Keratinocyte (primary cell): ENCODE data around the gene IRAK2.

Experiments used
- EZH2 ChIP-seq: IDR thresholded peaks from one replicate; pipeline ENCODE4 v1.6.1; 2012; ENCODE audit warnings: inconsistent platforms, mild to moderate bottlenecking, low read length, moderate library complexity
- TF ChIP-seq, protein P1 (sequence below), 3 experiments: IDR thresholded peaks in 1 of 3; conservative IDR thresholded peaks in 1 of 3; optimal IDR thresholded peaks in 1 of 3; 2 replicates in 2 of 3; 3 replicates in 1 of 3; pipeline versions ENCODE3 to v1.5.1; 2011; ENCODE audit warnings: low read length in 3 of 3, mild to moderate bottlenecking in 3 of 3, moderate library complexity in 2 of 3, control low read depth in 1 of 3, inconsistent platforms in 1 of 3; ENCODE audit not compliant: insufficient read depth in 2 of 3; ENCODE audit errors: extremely low read depth in 1 of 3

- TF ChIP-seq, protein P1, sequence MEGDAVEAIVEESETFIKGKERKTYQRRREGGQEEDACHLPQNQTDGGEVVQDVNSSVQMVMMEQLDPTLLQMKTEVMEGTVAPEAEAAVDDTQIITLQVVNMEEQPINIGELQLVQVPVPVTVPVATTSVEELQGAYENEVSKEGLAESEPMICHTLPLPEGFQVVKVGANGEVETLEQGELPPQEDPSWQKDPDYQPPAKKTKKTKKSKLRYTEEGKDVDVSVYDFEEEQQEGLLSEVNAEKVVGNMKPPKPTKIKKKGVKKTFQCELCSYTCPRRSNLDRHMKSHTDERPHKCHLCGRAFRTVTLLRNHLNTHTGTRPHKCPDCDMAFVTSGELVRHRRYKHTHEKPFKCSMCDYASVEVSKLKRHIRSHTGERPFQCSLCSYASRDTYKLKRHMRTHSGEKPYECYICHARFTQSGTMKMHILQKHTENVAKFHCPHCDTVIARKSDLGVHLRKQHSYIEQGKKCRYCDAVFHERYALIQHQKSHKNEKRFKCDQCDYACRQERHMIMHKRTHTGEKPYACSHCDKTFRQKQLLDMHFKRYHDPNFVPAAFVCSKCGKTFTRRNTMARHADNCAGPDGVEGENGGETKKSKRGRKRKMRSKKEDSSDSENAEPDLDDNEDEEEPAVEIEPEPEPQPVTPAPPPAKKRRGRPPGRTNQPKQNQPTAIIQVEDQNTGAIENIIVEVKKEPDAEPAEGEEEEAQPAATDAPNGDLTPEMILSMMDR (optimal IDR thresholded peaks at IDR 0.05 in 1 of 3, IDR thresholded peaks at IDR 0.05 in 1 of 3, conservative IDR thresholded peaks at IDR 0.05 in 1 of 3; ENCODE audit: extremely low read depth in 1 of 3, insufficient read depth in 2 of 3, low read length in 3 of 3), result no peak
- TF ChIP-seq EZH2, result no peak
Observed at GRCh38 chr3:10154335-10155122, 10.2 kb upstream of the IRAK2 start.
